NCI-H460 (cell line): ENCODE results near the gene CEP72. TPM values are rescaled to one million over a fixed set of nuclear protein-coding genes. Genes with fewer than 3 reads are reported as not detected.
"Not testable (repeated sequence)": the region's sequence is repeated elsewhere in the genome, so short reads cannot be mapped to it uniquely, and the experiment has no call there.

ENCODE experiments used
- DNase-seq: peaks from one replicate; pipeline ENCODE4 v3.0.0-alpha.2; 2016; ENCODE audit warnings: low read depth; ENCODE audit errors: extremely low read depth
- total RNA-seq: library from RNA; depleted of rRNA; stranded (reverse); fragments of >200 nt; shearing (Covaris generic); gene quantifications from 2 replicates; pipeline ENCODE4 v1.2.3, GENCODE V29; 2014

Gene CEP72
- total RNA-seq, 1 experiment from 2014 or later: 29.0 TPM

- DNase-seq: not testable (repeated sequence)
Observed at GRCh38 chr5:679166-679895, 67.2 kb downstream of the CEP72 start.

- DNase-seq: not testable (repeated sequence)
Observed at GRCh38 chr5:680118-680795, 68.1 kb downstream of the CEP72 start.

- not testable (repeated sequence) for DNase-seq
Observed at GRCh38 chr5:680836-681235, 68.7 kb downstream of the CEP72 start.

- not testable (repeated sequence) for DNase-seq
Observed at GRCh38 chr5:681317-682191, 69.4 kb downstream of the CEP72 start.

GRCh38 chr5:682216-682615, 70.1 kb downstream of the CEP72 start:
- DNase-seq: not testable (repeated sequence)

- not testable (repeated sequence) for DNase-seq
Observed at GRCh38 chr5:682651-683358, 70.7 kb downstream of the CEP72 start.

GRCh38 chr5:683551-684481, 71.7 kb downstream of the CEP72 start:
- no peak for DNase-seq

GRCh38 chr5:684751-685216, 72.6 kb downstream of the CEP72 start:
- DNase-seq: no peak

- DNase-seq: no peak
Observed at GRCh38 chr5:685262-686171, 73.4 kb downstream of the CEP72 start.

- DNase-seq: not testable (repeated sequence)
Observed at GRCh38 chr5:686172-686523, 74.0 kb downstream of the CEP72 start.

GRCh38 chr5:686936-687335, 74.8 kb downstream of the CEP72 start:
- DNase-seq: not testable (repeated sequence)

- not testable (repeated sequence) for DNase-seq
Observed at GRCh38 chr5:688348-689010, 76.3 kb downstream of the CEP72 start.

GRCh38 chr5:690293-690692, 78.2 kb downstream of the CEP72 start:
- not testable (repeated sequence) for DNase-seq

- DNase-seq: not testable (repeated sequence)
Observed at GRCh38 chr5:691049-691448, 78.9 kb downstream of the CEP72 start.

- no peak for DNase-seq
Observed at GRCh38 chr5:691817-692528, 79.8 kb downstream of the CEP72 start.

GRCh38 chr5:692529-693041, 80.4 kb downstream of the CEP72 start:
- not testable (repeated sequence) for DNase-seq
